ENCODE results near the gene ATXN1.

DNA sequence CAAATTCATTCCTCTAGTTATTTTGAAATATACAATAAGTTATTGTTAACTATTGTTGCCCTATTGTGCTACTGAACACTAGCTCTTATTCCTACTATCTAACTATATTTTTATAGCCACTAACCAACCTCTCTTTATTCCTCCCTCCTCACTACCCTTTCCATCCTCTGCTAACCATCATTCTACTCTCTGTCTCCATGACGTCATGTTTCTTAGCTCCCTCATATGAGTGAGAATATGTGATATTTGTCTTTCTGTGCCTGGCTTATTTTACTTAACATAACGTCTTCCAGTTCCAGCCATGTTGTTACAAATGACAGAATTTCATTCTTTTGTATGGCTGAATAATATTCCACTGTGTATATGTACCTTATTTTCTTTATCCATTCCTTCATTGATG, 95.3 kb downstream of the ATXN1 start:
- TF ChIP-seq, protein P1, sequence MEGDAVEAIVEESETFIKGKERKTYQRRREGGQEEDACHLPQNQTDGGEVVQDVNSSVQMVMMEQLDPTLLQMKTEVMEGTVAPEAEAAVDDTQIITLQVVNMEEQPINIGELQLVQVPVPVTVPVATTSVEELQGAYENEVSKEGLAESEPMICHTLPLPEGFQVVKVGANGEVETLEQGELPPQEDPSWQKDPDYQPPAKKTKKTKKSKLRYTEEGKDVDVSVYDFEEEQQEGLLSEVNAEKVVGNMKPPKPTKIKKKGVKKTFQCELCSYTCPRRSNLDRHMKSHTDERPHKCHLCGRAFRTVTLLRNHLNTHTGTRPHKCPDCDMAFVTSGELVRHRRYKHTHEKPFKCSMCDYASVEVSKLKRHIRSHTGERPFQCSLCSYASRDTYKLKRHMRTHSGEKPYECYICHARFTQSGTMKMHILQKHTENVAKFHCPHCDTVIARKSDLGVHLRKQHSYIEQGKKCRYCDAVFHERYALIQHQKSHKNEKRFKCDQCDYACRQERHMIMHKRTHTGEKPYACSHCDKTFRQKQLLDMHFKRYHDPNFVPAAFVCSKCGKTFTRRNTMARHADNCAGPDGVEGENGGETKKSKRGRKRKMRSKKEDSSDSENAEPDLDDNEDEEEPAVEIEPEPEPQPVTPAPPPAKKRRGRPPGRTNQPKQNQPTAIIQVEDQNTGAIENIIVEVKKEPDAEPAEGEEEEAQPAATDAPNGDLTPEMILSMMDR (optimal IDR thresholded peaks at IDR 0.05 in 1 of 3, IDR thresholded peaks at IDR 0.05 in 1 of 3, conservative IDR thresholded peaks at IDR 0.05 in 1 of 3; ENCODE audit: extremely low read depth in 1 of 3, insufficient read depth in 2 of 3, low read length in 3 of 3), result no peak
- no peak for TF ChIP-seq EZH2 (IDR thresholded peaks at IDR 0.05; ENCODE audit: low read length)

All from keratinocyte (primary cell).